Measurements from ENCODE around the gene ADCY3.
"Not testable (repeated sequence)": the region's sequence is repeated elsewhere in the genome, so short reads cannot be mapped to it uniquely, and the experiment has no call there.

Gene ADCY3

DNA sequence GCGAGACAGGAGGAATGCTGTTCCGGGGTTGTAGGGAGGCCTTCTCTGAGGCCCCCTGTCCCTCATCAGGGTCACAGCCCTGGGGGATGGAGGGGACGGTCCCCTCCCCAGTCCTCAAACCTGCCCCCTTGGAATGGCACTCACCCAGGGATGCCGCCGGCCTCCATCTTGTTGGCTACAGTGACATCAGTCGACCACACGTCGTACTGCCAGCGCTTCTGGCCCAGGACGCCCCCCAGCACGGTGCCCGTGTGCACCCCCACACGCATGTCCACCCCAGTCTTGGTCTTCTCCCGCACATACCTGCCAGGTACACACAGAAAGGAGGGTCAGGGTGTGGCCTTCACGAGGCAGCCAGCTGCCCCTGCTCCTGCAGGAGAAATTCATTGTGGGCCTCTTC lies 80.3 kb downstream of the ADCY3 start:
- no peak for DNase-seq (ENCODE audit: low read depth)
- no peak for TF ChIP-seq CTCF (IDR thresholded peaks at IDR 0.05; ENCODE audit: low read depth, low read length, missing control alignments)
- no peak overlapping the region for H3K4me3 ChIP-seq (ENCODE audit: low read depth, low read length)

DNA sequence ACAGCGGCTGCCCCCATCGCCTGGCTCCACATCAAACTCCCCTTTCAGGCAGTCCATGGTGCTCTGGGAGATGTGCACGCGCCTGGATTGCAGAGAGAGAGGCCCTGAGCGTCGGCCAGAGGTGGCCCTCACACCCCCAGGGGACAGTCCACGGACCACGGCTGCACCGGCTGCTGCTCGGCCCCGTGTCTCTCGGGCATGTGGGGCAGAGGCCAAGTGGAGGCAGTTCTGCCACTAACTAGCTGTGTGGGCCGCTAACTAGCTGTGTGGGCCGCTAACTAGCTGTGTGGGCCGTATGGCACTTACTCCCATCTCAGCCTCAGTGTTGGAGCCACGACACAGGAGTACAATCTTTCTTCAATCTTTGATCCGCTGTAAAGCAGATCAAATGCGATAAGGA lies 81.5 kb downstream of the ADCY3 start:
- TF ChIP-seq CTCF (IDR thresholded peaks at IDR 0.05; ENCODE audit: low read depth, low read length, missing control alignments) = no peak
- H3K4me3 ChIP-seq (ENCODE audit: low read depth, low read length) = no peak overlapping the region
- no peak for DNase-seq (ENCODE audit: low read depth)

- H3K4me3 ChIP-seq (ENCODE audit: low read depth, low read length) = no peak overlapping the region
- DNase-seq (ENCODE audit: low read depth) = no peak
- no peak for TF ChIP-seq CTCF (IDR thresholded peaks at IDR 0.05; ENCODE audit: low read depth, low read length, missing control alignments)
Observed at GRCh38 chr2:24837996-24838513, 82.0 kb downstream of the ADCY3 start.

- no peak for TF ChIP-seq CTCF (IDR thresholded peaks at IDR 0.05; ENCODE audit: low read depth, low read length, missing control alignments)
- no peak for DNase-seq (ENCODE audit: low read depth)
- no peak overlapping the region for H3K4me3 ChIP-seq (ENCODE audit: low read depth, low read length)
Observed at GRCh38 chr2:24836706-24837105, 83.3 kb downstream of the ADCY3 start.

DNA sequence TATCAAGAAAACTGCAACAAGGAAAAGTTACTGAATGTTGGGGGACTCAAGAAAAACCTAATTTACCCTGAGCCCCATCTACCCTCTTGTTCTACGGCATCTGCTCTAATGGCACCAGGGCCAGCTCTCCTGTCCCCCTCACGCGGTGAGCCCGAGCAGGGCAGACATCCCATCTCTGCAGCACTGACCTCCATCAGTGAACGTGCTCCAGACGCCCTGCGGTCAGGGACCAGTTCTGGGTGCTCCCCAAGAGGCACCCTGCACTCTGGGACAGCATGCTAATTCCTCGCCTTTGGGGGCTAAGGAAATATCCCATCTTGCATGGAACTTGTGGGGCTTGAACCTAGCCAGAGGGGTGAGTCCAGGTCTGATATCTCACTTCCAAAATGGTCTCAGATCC lies 83.8 kb downstream of the ADCY3 start:
- DNase-seq (ENCODE audit: low read depth) = no peak
- no peak for TF ChIP-seq CTCF (IDR thresholded peaks at IDR 0.05; ENCODE audit: low read depth, low read length, missing control alignments)

GRCh38 chr2:24835411-24835810 lies 84.6 kb downstream of the ADCY3 start:
- DNase-seq (ENCODE audit: low read depth); H3K4me3 ChIP-seq (ENCODE audit: low read depth, low read length): not testable (repeated sequence)

More for the DNA sequence above, 83.8 kb downstream of the ADCY3 start:
- no peak overlapping the region for H3K4me3 ChIP-seq (ENCODE audit: low read depth, low read length)

DNA sequence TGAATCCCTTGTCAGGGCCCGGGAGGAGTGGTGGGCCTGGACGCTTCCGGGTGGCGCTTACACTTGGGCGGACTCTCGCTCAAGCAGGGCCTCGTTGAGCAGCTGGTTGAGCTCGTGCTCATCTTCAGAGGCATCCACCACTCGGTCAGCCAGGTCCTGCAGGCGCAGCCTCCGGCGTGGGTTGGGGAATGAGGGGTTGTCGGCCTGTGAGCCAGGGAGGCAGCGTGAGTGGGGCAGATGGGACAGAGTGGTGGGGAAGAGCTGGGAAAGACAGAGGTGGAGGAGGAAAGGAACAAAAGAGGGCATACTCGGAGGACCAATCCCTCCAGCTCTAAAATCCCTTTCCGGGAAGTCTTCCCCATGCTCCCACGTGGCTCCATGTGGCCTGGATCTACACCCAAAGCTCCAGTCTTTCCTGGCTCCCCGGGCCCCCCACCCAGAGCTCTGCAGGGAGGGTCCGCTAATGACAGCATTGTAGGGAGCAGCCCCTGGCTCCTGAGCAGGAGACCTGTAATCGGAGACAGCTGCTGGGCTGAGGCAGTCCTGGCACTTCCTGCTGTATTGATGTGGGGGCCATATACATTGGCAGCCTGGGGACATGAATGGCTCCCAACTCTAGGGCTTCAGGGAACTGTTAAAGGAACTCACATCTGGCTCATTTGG lies 85.2 kb downstream of the ADCY3 start:
- no peak for DNase-seq (ENCODE audit: low read depth)
- TF ChIP-seq CTCF (IDR thresholded peaks at IDR 0.05; ENCODE audit: low read depth, low read length, missing control alignments) = no peak
- H3K4me3 ChIP-seq (ENCODE audit: low read depth, low read length) = no peak overlapping the region

All from GM12864 (cell line).